GM18867 (cell line): ENCODE results near the gene CACNG7.

Experiments
- ATAC-seq: cut with Tn5 transposase; IDR thresholded peaks from one replicate; pipeline ENCODE4 v1.9.1; 2021; ENCODE audit warnings: mild to moderate bottlenecking, moderate library complexity; ENCODE audit not compliant: unreplicated experiment

Gene CACNG7

GRCh38 chr19:53903055-53903680, 5.9 kb upstream of the CACNG7 start:
- no peak for ATAC-seq

GRCh38 chr19:53904909-53905308, 4.2 kb upstream of the CACNG7 start:
- ATAC-seq: no peak

- no peak for ATAC-seq
These were observed 3.3 kb upstream of the CACNG7 start for GRCh38 chr19:53905787-53906186.

- no peak for ATAC-seq
These were observed 2.6 kb upstream of the CACNG7 start for GRCh38 chr19:53906211-53907192.

- ATAC-seq: no peak
These were observed 1.9 kb upstream of the CACNG7 start for GRCh38 chr19:53907193-53907581.

- ATAC-seq: no peak
These were observed 1.4 kb upstream of the CACNG7 start for GRCh38 chr19:53907690-53908089.

- no peak for ATAC-seq
These were observed 758 bp upstream of the CACNG7 start for GRCh38 chr19:53908106-53908934.

GRCh38 chr19:53909471-53910169, 542 bp downstream of the CACNG7 start:
- no peak for ATAC-seq

GRCh38 chr19:53910170-53910518, 1.1 kb downstream of the CACNG7 start:
- no peak for ATAC-seq

GRCh38 chr19:53912653-53913052, 3.6 kb downstream of the CACNG7 start:
- ATAC-seq: no peak

- no peak for ATAC-seq
These were observed 5.9 kb downstream of the CACNG7 start for GRCh38 chr19:53915000-53915399.

GRCh38 chr19:53916004-53916403, 6.9 kb downstream of the CACNG7 start:
- ATAC-seq: no peak

- ATAC-seq: no peak
These were observed 8.3 kb downstream of the CACNG7 start for GRCh38 chr19:53917356-53917755.

- ATAC-seq: no peak
These were observed 18.7 kb downstream of the CACNG7 start for GRCh38 chr19:53927739-53928138.

- no peak for ATAC-seq
These were observed 27.0 kb downstream of the CACNG7 start for GRCh38 chr19:53936029-53936428.

- ATAC-seq: no peak
These were observed 33.1 kb downstream of the CACNG7 start for GRCh38 chr19:53942001-53942786.

GRCh38 chr19:53944416-53944815, 35.3 kb downstream of the CACNG7 start:
- ATAC-seq: no peak

- ATAC-seq: no peak
These were observed 35.9 kb downstream of the CACNG7 start for GRCh38 chr19:53944933-53945332.

- ATAC-seq: no peak
These were observed 36.4 kb downstream of the CACNG7 start for GRCh38 chr19:53945441-53945840.

- ATAC-seq: no peak
These were observed 36.9 kb downstream of the CACNG7 start for GRCh38 chr19:53945998-53946397.
